Inflammatory macrophage treated with lipopolysaccharide for 4 hours (primary cell): ENCODE data around the gene CCDC54.
A peak's percentile ranks its signal among the peaks of the same experiment; 100 is the strongest.

Experiments
- DNase-seq: peaks from one replicate; pipeline ENCODE4 v3.0.0-alpha.2; 2020

The CCDC54 gene

GRCh38 chr3:107395066-107395465, 17.8 kb downstream of the CCDC54 start:
- DNase-seq: no peak

GRCh38 chr3:107401301-107401700, 24.1 kb downstream of the CCDC54 start:
- no peak for DNase-seq

DNA sequence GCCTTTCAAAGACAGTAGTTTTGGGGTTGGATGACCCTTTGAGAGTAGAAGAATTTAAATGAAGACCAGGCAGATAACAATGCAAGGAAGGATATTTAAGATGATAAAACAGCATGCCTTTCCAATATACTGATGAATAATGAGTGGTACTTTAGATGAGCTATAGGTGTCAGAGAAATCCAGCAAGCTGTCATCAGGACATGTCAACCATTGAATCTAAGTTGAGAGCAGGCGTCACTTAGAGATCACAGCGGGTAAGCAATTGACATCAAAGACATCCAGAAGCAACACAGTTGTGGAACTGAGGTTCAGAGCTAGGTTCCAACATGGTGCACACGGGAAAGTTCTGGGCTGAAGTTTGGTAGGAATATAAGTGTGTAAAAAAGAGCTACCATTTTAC, 25.0 kb downstream of the CCDC54 start:
- no peak for DNase-seq

DNA sequence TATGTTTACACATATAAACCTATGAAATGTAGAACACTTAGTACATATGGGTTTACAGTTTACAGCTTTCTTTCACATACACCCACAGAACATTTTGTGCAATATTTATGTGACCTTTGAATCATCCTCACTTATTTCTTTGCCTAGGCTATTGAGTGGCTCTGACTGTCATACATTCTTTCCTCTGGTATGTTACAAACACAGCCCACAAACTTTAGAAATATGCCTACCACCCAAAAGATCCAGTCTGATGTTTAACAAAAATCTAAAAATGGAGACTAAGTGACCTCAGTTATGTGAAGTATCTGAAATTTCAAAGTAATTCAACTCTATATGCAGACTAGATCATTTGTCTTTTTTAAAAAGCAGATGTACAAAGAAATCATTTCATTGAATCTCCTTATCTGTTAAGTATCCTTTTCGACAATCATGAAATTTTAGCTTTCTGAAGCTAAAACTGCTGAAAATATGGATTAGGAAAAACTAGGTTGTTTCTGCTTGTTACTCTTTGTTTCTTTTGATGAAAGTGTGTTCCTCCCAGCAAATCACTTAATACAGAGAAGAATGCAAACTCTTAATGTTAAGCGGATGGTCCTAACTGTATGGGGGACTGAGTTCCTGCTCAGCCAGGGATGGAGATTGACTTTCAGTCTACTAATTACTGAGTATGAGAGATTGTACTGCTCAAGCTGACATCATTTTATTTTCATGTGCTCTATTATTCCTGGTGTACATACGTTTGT, 27.7 kb downstream of the CCDC54 start:
- DNase-seq: no peak

DNA sequence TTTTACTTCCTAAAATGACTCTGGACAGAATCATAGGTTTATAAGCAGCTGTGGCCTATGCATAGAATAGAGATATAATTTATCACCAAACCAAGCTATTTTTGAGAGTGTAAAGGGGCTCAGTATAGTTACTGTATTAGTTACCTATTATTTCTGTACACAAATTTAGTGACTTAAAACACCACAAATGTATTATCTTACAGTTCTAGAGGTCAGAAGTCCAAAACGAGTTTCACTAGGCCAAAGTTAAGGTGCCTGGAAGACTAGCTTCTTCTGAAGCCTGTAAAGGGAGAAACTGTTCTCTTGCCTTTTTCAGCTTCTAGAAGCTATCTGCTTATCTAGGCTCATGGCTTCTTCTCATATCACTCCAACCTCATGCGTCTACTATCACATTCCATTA, 30.1 kb downstream of the CCDC54 start:
- no peak for DNase-seq

GRCh38 chr3:107408513-107408912, 31.3 kb downstream of the CCDC54 start:
- DNase-seq: no peak

DNA sequence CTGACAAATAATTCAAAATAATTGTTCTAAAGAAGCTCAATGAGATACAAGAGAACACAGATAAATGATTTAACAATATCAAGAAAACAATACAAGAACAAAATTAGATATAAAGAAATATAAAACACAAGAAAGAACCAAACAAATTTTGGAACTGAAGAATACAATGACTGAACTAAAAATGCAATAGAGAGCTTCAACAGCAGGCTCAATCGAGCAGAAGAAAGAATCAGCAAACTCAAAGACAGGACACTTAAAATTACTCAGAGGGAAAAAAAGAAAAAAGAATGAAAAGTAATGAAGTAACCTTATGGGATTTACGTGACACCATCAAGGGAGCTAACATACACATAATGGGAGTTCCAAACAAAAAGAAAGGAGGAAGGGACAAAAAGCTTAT, 32.1 kb downstream of the CCDC54 start:
- no peak for DNase-seq

DNA sequence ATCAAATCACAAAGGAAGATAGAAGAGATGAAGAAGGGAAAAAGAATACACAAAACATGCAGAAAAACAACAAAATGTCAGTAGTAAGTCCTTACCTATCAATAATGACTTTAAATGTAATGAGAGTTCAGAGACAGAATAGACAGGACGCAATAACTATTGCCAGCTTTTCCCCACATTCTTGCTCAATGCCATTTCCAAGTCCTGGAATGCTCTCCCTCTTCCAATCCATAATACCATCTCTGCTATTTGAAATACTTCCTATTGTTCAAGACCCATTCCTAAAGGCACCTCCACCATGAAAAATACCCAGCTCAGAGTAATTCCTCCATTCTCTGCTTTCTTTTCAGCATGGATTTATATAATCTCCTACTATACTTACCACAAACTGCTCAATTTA, 33.4 kb downstream of the CCDC54 start:
- DNase-seq: no peak

DNA sequence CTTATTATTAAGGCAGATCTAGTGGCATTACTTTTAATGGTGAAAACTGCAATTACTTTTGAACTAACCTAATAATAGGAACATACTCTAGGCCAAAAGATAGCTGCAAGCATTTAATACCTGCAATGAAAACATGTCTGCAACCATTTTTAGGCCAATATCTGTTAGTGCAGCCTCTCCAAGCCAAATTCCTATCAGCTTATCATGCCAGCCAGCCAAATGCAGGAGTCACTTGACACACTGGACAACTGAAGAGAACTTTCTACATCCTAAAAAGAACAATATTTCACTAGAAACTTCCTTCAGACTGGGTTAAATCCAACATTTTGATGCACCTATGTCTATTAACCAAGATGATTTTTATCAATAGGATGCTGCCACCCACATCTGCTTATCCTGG, 33.8 kb downstream of the CCDC54 start:
- no peak for DNase-seq

GRCh38 chr3:107411779-107412178, 34.5 kb downstream of the CCDC54 start:
- no peak for DNase-seq

DNA sequence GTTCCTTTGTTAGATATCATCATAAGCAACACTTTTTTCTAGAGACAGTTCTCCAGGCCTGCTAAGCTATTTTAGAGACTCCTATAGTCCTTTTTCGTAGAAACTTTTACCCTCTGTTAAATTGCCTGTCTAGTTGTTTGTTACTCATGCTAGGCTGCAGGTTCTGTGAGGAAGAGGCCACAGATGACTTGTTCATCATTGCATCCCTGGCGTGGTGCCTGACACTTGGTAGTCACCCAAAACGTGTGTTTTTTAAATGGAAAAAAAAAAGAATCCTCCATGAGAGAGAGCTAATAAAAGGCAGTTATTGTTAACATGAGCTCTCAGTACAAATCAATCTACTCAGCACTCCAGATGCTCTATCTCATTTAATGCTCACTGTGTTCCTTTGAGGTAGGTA, 35.1 kb downstream of the CCDC54 start:
- DNase-seq: no peak

DNA sequence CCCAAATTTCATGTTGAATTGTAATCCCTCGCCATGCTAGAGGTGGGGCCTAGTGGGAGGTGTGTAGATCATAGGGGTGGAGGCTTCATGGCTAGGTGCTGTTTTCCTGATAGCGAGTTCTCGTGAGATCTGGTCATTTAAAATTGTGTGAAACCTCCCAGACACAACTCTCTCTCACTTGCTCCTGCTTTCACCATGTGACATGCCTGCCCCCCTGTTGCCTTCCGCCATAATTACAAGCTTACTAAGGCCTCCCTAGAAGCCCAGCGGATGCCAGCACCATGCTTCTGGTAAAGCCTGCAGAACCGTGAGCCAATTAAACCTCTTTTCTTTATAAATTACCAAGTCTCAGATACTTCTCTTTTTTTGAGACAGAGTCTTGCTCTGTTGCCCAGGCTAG, 36.0 kb downstream of the CCDC54 start:
- no peak for DNase-seq

DNA sequence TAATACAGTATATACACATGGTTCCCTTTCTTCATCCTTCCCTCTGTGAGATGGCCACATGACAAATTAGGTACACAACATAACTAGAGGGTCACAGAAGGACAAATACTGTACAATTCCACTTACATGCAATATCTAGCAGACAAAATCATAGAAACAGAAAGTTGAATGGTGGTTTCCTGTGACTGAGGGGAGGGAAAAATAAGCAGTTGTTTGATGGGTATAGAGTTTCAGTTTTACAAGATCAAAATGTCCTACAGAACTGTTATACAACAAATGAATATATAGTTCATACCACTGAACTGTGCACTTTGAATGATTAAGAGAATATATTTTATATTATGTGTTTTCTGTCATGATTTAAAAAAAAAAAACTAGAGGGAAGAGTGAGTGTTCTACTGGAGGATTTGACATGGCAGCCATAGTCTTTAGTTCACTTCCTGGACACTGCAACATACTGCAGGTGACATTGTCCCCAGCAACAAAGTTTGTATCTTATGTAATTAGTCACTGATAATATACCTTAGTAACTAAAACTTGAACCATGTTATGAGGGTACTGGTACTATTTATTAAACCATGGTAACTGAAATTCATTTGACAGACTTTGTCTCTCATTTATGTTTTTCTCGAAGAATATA, 37.2 kb downstream of the CCDC54 start:
- no peak for DNase-seq

DNA sequence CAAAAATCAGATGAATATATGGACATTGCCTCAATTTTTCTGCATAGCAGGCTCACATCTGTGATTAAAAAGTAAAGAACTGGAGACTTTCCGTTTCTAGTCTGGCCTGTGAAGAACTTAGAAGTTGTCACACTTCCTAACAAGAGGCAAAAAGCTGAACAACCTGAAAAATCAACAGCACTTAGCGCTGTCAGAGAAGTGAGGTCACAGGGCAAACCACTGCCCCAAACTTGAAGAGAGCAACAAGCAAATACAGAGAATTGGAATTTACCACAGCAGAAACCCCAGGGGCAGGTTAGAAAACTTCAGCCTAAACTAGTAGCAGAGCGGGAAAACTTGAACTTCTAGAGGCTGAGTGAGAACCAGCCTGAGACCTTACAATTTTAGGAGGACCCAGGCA, 38.9 kb downstream of the CCDC54 start:
- DNase-seq: no peak

GRCh38 chr3:107416886-107417285, 39.6 kb downstream of the CCDC54 start:
- no peak for DNase-seq

GRCh38 chr3:107421170-107421792, 44.0 kb downstream of the CCDC54 start:
- DNase-seq: peak; percentile 60

GRCh38 chr3:107421881-107422280, 44.6 kb downstream of the CCDC54 start:
- no peak for DNase-seq

- DNase-seq: peak; percentile 31
Observed at GRCh38 chr3:107425033-107425432, 47.8 kb downstream of the CCDC54 start.

DNA sequence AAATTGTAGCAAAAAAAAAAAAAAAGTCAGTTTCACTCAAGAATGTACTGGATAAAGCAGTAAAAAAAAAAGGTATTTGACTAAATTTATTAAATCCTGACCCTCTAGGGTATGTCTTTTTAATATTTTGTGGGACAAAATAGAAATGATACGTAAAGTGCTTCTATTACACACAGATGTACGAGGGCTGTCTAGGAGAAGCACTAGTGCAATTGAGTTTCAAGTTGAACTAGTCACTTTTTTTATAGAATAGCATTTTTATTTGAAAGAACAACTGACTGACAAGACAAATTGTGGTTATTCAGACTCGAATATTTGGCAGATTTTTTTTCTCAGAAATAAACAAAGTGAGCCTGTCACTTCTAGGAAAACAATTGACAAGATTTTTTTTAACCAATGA, 49.0 kb downstream of the CCDC54 start:
- no peak for DNase-seq
